ENCODE measurements around the gene GHRH.

Gene GHRH

DNA sequence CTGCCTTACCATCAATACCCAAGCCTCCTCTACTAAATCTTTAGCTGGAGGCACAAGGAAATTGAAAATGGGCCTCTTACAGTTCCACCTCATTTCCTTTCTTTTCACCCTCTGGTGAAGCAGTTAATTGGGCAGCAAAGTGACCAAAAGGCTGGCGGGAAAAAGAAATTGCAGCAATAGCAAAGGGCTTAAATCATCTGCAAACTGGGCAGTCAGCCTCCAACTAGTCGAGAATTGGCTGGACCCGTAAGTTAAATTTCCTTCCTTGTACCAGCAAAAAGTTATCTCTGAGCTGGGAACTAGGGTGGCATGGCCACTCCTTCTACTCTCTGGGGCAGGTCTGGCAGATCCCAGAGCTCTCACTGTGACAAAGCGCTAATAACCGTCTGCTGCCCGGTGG, 33.5 kb downstream of the GHRH start:
- peak overlapping the region; percentile 47 to 76 for H3K27ac ChIP-seq
- H3K4me3 ChIP-seq: no peak overlapping the region
- DNase-seq (ENCODE audit: low spot score): no peak
- TF ChIP-seq, protein P1, sequence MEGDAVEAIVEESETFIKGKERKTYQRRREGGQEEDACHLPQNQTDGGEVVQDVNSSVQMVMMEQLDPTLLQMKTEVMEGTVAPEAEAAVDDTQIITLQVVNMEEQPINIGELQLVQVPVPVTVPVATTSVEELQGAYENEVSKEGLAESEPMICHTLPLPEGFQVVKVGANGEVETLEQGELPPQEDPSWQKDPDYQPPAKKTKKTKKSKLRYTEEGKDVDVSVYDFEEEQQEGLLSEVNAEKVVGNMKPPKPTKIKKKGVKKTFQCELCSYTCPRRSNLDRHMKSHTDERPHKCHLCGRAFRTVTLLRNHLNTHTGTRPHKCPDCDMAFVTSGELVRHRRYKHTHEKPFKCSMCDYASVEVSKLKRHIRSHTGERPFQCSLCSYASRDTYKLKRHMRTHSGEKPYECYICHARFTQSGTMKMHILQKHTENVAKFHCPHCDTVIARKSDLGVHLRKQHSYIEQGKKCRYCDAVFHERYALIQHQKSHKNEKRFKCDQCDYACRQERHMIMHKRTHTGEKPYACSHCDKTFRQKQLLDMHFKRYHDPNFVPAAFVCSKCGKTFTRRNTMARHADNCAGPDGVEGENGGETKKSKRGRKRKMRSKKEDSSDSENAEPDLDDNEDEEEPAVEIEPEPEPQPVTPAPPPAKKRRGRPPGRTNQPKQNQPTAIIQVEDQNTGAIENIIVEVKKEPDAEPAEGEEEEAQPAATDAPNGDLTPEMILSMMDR (IDR thresholded peaks at IDR 0.05): no peak

DNA sequence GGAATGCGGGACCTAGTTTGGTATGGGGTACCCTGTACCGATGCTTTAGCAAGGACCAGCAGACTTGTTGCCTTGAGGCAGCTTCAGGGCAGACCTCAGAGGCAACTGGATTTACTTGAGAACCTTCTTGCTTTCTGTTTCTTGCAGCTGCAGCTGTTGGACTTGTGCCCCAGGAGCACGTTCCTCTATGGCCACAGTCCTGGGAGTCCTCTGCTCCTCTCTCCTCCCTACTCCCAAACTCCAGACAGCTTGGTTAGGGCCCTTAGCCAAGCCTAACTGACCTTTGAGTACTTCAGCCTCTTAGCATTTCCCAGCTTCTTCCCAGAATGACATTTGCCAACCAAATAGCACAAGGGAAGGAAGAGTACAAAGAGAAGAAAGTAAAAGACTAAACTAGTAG, 34.7 kb downstream of the GHRH start:
- no peak for DNase-seq (ENCODE audit: low spot score)
- Histone ChIP-seq H3K4me3 (no peak overlapping the region), H3K27ac (peak overlapping the region in 1 of 2 donors; percentile 76)
- TF ChIP-seq, protein P1 (IDR thresholded peaks at IDR 0.05): no peak

DNA sequence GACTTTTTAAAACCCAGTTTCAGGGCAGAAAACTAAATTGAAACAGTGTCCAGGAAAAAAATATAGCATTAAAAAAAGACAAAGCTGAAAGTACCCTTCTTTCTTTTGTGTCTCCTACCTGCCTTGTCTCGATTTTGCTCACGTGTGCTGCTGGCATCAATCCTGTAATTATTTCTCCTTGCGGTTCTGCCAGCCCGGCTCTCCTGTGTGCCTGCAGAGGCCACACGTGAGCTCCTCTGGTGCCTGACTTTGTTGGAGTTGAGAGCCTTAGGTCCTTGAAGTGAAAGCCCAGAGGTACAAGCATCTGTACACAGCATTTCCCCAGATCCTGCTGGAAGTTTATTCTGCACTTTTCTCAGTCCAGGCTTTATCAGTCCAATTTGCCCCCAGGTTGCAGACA, 36.5 kb downstream of the GHRH start:
- DNase-seq (ENCODE audit: low spot score): no peak
- H3K4me3 ChIP-seq: no peak overlapping the region
- TF ChIP-seq, protein P1 (IDR thresholded peaks at IDR 0.05): no peak

DNA sequence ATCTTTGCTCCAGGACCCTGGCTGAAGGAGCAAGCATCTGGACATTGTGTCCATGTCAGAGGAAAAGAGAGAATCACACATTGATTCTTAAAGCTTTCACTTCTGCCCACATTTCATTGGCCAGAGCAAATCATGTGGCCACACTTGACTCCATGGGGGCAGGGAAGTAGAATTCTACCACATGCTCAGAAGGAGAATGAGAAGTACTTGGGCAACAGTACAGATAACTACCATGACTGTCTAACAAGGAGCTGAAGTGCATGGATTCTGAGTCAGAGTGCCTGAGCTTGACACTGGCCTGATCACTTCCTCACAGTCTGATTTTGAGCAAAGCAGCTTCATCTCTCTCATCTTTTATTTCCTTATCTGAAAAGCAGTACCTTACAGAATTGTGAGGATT, 38.6 kb downstream of the GHRH start:
- DNase-seq (ENCODE audit: low spot score): no peak
- Histone ChIP-seq H3K4me3 (no peak overlapping the region), H3K27ac (no peak overlapping the region)
- TF ChIP-seq, protein P1 (IDR thresholded peaks at IDR 0.05): no peak

More for the DNA sequence above, 36.5 kb downstream of the GHRH start:
- no peak overlapping the region for H3K27ac ChIP-seq

GRCh38 chr20:37222086-37222485, 39.5 kb downstream of the GHRH start:
- no peak overlapping the region for H3K27ac ChIP-seq
- TF ChIP-seq, protein P1 (IDR thresholded peaks at IDR 0.05): no peak
- DNase-seq (ENCODE audit: low spot score): no peak
- no peak overlapping the region for H3K4me3 ChIP-seq

GRCh38 chr20:37220731-37221130, 40.9 kb downstream of the GHRH start:
- peak overlapping the region in 1 of 2 donors; percentile 30 for H3K27ac ChIP-seq
- no peak for DNase-seq (ENCODE audit: low spot score)
- no peak overlapping the region for H3K4me3 ChIP-seq
- TF ChIP-seq, protein P1 (IDR thresholded peaks at IDR 0.05): no peak

- TF ChIP-seq, protein P1 (IDR thresholded peaks at IDR 0.05): no peak
- H3K27ac ChIP-seq: peak overlapping the region in 1 of 2 donors; percentile 30
- no peak overlapping the region for H3K4me3 ChIP-seq
- no peak for DNase-seq (ENCODE audit: low spot score)
Measured at GRCh38 chr20:37219751-37220668, 41.6 kb downstream of the GHRH start.
